Gastrocnemius medialis (tissue), 4 donors: ENCODE results near the gene PDE4B. TPM values are rescaled to one million over a fixed set of nuclear protein-coding genes. Genes with fewer than 3 reads are reported as not detected.
"Not testable (repeated sequence)": the region's sequence is repeated elsewhere in the genome, so short reads cannot be mapped to it uniquely, and the experiment has no call there.

Source experiments
- ATAC-seq, 2 donors: fragments of 150-250 bp; one replicate each; pipeline ENCODE4 v1.9.1; 2016
- DNase-seq, 2 donors: peaks; one replicate each; pipeline ENCODE4 v3.0.0-alpha.2; 2019
- H3K27ac ChIP-seq, 4 donors: fragments of 200-600 bp; sonication (generic); 1 replicate in 1 of 4; 2 replicates in 3 of 4; pipeline ENCODE4 v1.5.1; 2016 to 2018; ENCODE audit warnings: mild to moderate bottlenecking in 2 of 4, moderate library complexity in 1 of 4
- H3K27me3 ChIP-seq, 3 donors: fragments of 200-600 bp; sonication (generic) in 2 of 3; 1 replicate in 1 of 3; 2 replicates in 2 of 3; pipeline versions ENCODE4 v1.5.1 to v1.6.0; 2016 to 2019; ENCODE audit warnings: mild to moderate bottlenecking in 1 of 3, moderate library complexity in 1 of 3
- H3K36me3 ChIP-seq, 2 donors: fragments of 200-600 bp; sonication (generic) in 1 of 2; one replicate each; pipeline ENCODE4 v1.5.1; 2017 to 2018
- H3K4me1 ChIP-seq, 2 donors: fragments of 200-600 bp; sonication (generic) in 1 of 2; one replicate each; pipeline ENCODE4 v1.5.1; 2016 to 2017; ENCODE audit warnings: mild to moderate bottlenecking in 2 of 2
- H3K4me3 ChIP-seq, 4 donors: fragments of 200-600 bp; sonication (generic) in 3 of 4; 1 replicate in 1 of 4; 2 replicates in 3 of 4; pipeline ENCODE4 v1.5.1; 2016 to 2019; ENCODE audit warnings: mild to moderate bottlenecking in 2 of 4
- H3K9me3 ChIP-seq, 3 donors: fragments of 200-600 bp; sonication (generic) in 2 of 3; 1 replicate in 1 of 3; 2 replicates in 2 of 3; pipeline ENCODE4 v1.5.1; 2016 to 2019
- CTCF ChIP-seq, 5 experiments: fragments of 450-650 bp in 3 of 5; fragments of 200-600 bp in 2 of 5; sonication (generic) in 2 of 5; IDR thresholded peaks in 4 of 5; conservative IDR thresholded peaks in 1 of 5; 1 replicate in 4 of 5; 2 replicates in 1 of 5; pipeline ENCODE4 v1.5.1; 2016 to 2019; ENCODE audit warnings: antibody characterized with exemption in 5 of 5, mild to moderate bottlenecking in 3 of 5, moderate library complexity in 3 of 5
- POLR2A ChIP-seq, 2 donors: fragments of 450-650 bp; IDR thresholded peaks; one replicate each; pipeline ENCODE4 v1.6.1; 2017; ENCODE audit warnings: antibody characterized with exemption in 2 of 2, mild to moderate bottlenecking in 2 of 2, moderate library complexity in 2 of 2
- in situ Hi-C, 4 donors: fragments of 200-750 bp; cut with MboI; loops; one replicate each; pipeline versions ENCODE4 v1.15.0 to v1.8.0; 2017; ENCODE audit warnings: low sequenced_read_pairs in 4 of 4
- intact Hi-C: fragments of 100-400 bp; cut with DNase I; formaldehyde crosslinking; loops from one replicate; pipeline ENCODE4 v1.15.1; 2023; ENCODE audit warnings: low total_unique reads
- total RNA-seq, 4 donors: library from RNA; depleted of rRNA; stranded (reverse); fragments of >200 nt; gene quantifications; one replicate each; pipeline versions ENCODE4 v1.1.0 to v1.2.3, GENCODE V29; 2016

The PDE4B gene
- total RNA-seq, 4 donors from 2014 or later, result 4.5 to 8.5 (median 7.9) TPM

DNA sequence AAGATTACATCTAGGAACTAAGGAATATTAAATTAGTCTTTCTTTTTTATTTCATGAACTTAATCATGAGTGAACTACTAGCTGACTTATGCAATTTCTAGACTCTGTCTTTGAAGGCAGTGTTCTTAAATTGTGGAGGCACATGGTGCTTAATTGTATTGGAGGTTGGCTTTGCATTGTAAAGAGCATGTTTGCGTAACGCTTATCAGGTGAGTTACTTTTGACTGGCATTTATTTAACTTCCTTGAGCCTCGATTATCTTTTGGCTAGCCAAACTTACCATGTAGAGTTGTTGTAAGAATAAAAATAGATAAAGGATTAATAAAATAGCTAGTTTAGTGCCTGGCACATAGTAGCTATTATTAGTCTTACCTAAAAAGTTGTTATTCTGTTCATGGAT is 262.4 kb downstream of the PDE4B start:
- no peaks in the 10 kb centered on the region for H3K27me3 ChIP-seq
- no peak for TF ChIP-seq POLR2A (IDR thresholded peaks at IDR 0.05)
- TF ChIP-seq CTCF (IDR thresholded peaks at IDR 0.05 in 4 of 5, conservative IDR thresholded peaks at IDR 0.05 in 1 of 5), result no peak
- H3K4me1 ChIP-seq, result no peaks in the 10 kb centered on the region
- no peak overlapping the region for H3K4me3 ChIP-seq
- DNase-seq (no peak), ATAC-seq (no peak)
- no peak overlapping the region for H3K27ac ChIP-seq
- in situ Hi-C loops, result no loop called here
- H3K9me3 ChIP-seq, result no peaks in the 10 kb centered on the region
- H3K36me3 ChIP-seq, result no peaks in the 10 kb centered on the region
- intact Hi-C loops, result no loop called here

GRCh38 chr1:66057448-66057847 is 264.8 kb downstream of the PDE4B start:
- intact Hi-C loops, H3K9me3 ChIP-seq, DNase-seq, H3K4me3 ChIP-seq, H3K27me3 ChIP-seq, H3K36me3 ChIP-seq, H3K27ac ChIP-seq, in situ Hi-C loops, H3K4me1 ChIP-seq, ATAC-seq: not testable (repeated sequence)

- no peak for DNase-seq
- TF ChIP-seq POLR2A (IDR thresholded peaks at IDR 0.05), result no peak
- no peak for TF ChIP-seq CTCF (IDR thresholded peaks at IDR 0.05 in 4 of 5, conservative IDR thresholded peaks at IDR 0.05 in 1 of 5)
- intact Hi-C loops, result no loop called here
- Histone ChIP-seq H3K36me3 (no peaks in the 10 kb centered on the region), H3K9me3 (no peaks in the 10 kb centered on the region), H3K4me1 (no peaks in the 10 kb centered on the region), H3K27me3 (no peaks in the 10 kb centered on the region), H3K27ac (no peak overlapping the region), H3K4me3 (no peak overlapping the region)
- in situ Hi-C loops, result no loop called here
- no peak for ATAC-seq
Measured at GRCh38 chr1:66058558-66058957, 265.9 kb downstream of the PDE4B start.

- H3K4me1 ChIP-seq, intact Hi-C loops, H3K36me3 ChIP-seq, DNase-seq, H3K4me3 ChIP-seq, in situ Hi-C loops, H3K27ac ChIP-seq, H3K9me3 ChIP-seq, H3K27me3 ChIP-seq, ATAC-seq: not testable (repeated sequence)
Measured at GRCh38 chr1:66067219-66067618, 274.5 kb downstream of the PDE4B start.

GRCh38 chr1:66069976-66070876 is 277.5 kb downstream of the PDE4B start:
- H3K4me3 ChIP-seq, result no peak overlapping the region
- intact Hi-C loops, result no loop called here
- H3K27me3 ChIP-seq, result no peaks in the 10 kb centered on the region
- H3K9me3 ChIP-seq, result no peaks in the 10 kb centered on the region
- TF ChIP-seq CTCF (IDR thresholded peaks at IDR 0.05 in 4 of 5, conservative IDR thresholded peaks at IDR 0.05 in 1 of 5) (no peak), POLR2A (IDR thresholded peaks at IDR 0.05) (no peak)
- H3K36me3 ChIP-seq, result no peaks in the 10 kb centered on the region
- in situ Hi-C loops, result no loop called here
- DNase-seq (no peak), ATAC-seq (no peak)
- H3K4me1 ChIP-seq, result no peaks in the 10 kb centered on the region
- H3K27ac ChIP-seq, result no peak overlapping the region
